Cardiac fibroblast (primary cell): ENCODE results near the gene PNP.
A peak's percentile ranks its signal among the peaks of the same experiment; 100 is the strongest.

Experiments
- DNase-seq, 2 donors: peaks; one replicate each; pipeline versions ENCODE4 v3.0.0 to v3.0.0-alpha.2; 2010; ENCODE audit warnings: low read depth in 2 of 2
- H3K4me3 ChIP-seq, 2 donors: replicated peaks in 1 of 2; 1 replicate in 1 of 2; 2 replicates in 1 of 2; pipeline ENCODE4 v1.5.1; 2011; ENCODE audit warnings: low read depth in 2 of 2, low read length in 2 of 2, mild to moderate bottlenecking in 2 of 2, moderate library complexity in 1 of 2
- TF ChIP-seq, protein P1 (sequence below): IDR thresholded peaks from one replicate; pipeline ENCODE4 v1.5.1; 2011; ENCODE audit warnings: low read depth, mild to moderate bottlenecking, low read length, inconsistent platforms

PNP gene

DNA sequence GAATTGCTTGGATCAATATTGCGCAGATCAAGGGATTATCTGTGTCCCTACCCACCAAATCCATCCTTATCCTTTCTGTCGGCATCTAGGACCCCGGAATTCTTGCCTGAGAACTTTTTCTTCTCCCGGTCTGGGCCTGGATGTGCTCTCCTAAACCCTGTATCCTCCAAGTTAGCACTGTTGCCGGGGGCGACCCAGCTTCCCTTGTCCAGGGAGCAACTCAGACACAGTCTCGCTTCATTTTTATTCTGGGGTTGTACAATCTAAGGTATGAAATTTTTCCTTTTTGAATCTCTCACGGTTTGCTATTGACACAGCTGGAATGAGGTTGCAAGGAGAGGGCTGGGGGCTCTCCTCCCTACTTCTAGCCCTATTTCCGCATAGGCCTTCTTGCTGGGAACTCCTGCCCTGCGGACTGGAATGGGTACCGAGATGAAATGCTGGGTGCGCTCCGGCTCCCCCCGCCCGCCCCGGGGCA is 403 bp upstream of the PNP start:
- TF ChIP-seq, protein P1, sequence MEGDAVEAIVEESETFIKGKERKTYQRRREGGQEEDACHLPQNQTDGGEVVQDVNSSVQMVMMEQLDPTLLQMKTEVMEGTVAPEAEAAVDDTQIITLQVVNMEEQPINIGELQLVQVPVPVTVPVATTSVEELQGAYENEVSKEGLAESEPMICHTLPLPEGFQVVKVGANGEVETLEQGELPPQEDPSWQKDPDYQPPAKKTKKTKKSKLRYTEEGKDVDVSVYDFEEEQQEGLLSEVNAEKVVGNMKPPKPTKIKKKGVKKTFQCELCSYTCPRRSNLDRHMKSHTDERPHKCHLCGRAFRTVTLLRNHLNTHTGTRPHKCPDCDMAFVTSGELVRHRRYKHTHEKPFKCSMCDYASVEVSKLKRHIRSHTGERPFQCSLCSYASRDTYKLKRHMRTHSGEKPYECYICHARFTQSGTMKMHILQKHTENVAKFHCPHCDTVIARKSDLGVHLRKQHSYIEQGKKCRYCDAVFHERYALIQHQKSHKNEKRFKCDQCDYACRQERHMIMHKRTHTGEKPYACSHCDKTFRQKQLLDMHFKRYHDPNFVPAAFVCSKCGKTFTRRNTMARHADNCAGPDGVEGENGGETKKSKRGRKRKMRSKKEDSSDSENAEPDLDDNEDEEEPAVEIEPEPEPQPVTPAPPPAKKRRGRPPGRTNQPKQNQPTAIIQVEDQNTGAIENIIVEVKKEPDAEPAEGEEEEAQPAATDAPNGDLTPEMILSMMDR: no peak
- H3K4me3 ChIP-seq: peak overlapping the region; percentile 93 to 99
- no peak for DNase-seq

DNA sequence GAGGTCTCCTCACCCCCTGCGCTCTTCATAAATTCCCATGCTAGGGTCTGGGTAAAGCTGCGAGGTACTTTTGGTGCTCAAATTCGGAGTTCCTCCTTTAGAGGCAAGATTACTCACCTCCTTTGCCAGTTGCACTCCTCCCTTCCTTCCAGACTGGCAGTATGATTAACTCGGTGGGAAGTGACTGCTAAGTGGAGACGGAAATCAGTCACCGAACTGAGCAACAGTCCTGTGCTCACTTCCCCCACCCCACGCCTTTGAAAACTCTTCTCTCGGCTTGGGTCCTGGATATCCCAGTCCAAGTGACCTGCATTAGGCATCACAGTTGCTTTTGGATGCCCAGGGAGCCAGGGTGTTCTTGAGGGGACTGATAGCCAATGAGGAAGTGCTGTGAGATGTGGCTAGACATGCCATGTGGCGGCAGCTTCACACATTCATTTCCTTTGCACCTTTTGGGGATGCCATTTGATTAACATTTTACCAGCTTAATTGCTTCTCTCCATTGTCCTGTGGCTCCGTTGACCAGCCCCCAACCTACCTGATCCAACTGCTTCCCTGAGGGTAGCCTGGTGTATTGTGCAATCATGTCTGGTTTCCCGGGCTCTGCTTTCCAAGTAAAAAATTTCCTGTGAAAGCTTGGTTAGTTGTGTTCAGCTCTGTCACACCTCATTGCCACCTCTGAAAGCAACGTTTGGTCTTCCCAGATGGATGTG is 840 bp downstream of the PNP start:
- DNase-seq: peak; percentile 63 to 87
- H3K4me3 ChIP-seq: peak overlapping the region; percentile 93 to 99
- TF ChIP-seq, protein P1: no peak

DNA sequence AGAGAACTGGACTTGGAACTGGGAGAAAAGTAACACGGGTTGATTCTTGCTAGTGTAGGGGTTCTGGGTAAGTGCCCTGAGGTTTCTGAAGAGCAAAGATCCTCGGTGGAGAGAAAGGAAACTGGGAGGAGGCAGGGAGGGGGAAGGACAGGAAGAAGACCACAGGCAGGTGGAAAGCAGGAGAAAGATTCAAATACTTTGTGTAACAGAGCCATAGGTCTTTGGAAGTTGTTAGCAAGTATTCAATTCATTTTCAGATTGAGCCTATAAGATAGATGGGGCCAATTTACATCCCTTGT is 1.3 kb downstream of the PNP start:
- H3K4me3 ChIP-seq: peak overlapping the region; percentile 93 to 99
- TF ChIP-seq, protein P1: no peak
- DNase-seq: no peak

DNA sequence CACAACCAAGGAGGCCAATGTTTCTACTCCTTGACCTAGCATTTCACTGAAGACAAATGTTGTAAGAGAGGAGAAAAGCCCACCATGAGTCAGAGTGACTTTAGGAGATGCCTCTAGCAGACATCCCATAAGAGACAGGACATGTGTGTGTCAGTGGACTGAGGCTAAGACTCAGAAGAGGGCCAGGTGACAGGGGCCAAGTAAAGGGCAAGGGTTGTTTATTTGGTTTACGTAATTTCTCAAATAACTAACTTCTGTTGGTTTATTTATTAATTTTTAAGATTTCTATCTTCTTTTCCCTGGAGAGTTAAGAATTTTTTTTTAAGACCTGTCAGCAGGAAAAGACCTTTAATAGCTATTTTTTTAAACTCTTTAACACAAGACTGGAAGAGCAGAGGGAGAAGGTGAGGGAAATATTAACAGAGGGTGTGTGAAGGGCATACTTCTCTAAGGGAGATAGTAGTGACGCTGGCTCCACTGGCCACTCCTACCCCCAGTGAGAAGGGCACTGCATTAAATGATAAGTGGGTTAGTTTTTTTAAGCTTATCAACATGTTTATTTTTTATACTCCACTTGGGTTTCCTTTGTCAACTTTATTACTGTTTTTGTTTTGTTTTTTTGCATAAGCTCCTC is 3.4 kb downstream of the PNP start:
- DNase-seq: no peak
- no peak overlapping the region for H3K4me3 ChIP-seq
- TF ChIP-seq, protein P1: no peak

DNA sequence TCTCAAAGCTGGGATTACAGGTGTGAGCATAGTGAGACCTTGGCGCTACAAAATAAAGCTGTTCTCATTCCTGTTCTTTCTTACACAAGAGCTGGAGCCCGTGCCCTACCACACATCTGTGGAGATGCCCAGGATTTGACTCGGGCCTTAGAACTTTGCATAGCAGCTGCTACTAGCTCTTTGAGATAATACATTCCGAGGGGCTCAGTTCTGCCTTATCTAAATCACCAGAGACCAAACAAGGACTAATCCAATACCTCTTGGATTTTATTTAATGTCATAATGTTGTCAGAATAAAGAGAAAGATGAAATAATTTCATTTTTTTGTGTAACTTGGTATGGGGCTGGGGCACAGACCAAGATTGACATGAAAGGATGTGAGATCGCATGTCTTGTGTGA is 7.6 kb downstream of the PNP start:
- DNase-seq: no peak
- no peak overlapping the region for H3K4me3 ChIP-seq
- TF ChIP-seq, protein P1: no peak

DNA sequence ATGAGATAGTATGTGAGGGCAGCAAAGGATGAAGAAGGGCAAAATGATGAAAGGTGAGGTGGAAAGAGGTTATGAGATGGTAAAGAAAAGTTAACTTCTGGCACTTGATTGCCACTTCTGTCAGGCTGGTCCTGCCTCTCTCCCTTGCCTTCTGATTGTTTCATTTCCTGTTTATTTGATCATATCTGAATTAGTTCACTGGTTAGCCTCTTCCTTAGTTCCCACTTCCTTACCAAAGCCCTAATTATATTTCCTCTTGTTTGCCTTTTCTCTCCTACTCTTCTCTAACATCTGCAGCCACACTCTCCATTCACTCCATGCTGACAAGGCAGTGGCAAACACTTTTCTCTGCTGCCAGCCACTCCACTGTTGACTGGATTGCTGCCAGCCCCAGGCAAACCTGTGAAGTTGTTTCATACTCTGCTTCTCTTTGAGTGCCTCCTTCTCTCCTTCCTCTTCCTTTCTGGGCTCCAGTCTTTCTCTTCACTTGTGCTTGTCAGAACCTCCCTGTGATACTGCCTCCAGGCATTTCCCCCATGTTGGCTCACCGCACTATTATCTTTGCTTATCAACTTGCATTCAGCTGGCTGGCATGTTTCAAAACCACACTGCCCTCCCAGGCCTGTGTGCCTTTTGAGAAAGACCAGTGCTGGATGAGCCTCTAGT is 8.1 kb downstream of the PNP start:
- TF ChIP-seq, protein P1: no peak
- no peak overlapping the region for H3K4me3 ChIP-seq
- DNase-seq: peak; percentile 51 to 89
